H1 (cell line): Measurements from ENCODE around the gene GINS3. TPM values are rescaled to one million over a fixed set of nuclear protein-coding genes. Genes with fewer than 3 reads are reported as not detected.

Source experiments
- CTCF ChIA-PET: fragments of 300-600 bp; sonication (Branson Sonifier 250); formaldehyde crosslinking; loops from one replicate; lab custom pipeline; 2021; ENCODE audit not compliant: partially characterized antibody; lab: Charles Lee
- POLR2A ChIA-PET: fragments of 300-600 bp; sonication (Branson Sonifier 250); formaldehyde crosslinking; loops from one replicate; lab custom pipeline; 2021; ENCODE audit warnings: inconsistent platforms; ENCODE audit not compliant: partially characterized antibody; lab: Charles Lee
- DNase-seq, 2 experiments: peaks; one replicate each; pipeline versions ENCODE4 v3.0.0 to v3.0.0-alpha.2; 2010 to 2022; ENCODE audit warnings: low spot score in 2 of 2, low read depth in 1 of 2, mixed read lengths in 1 of 2
- FAIRE-seq: peaks from 2 replicates; lab custom pipeline; 2011; peaks lifted over from hg19 to GRCh38; lab: Jason Lieb, UNC
- H2AFZ ChIP-seq: 2 replicates; pipeline ENCODE4 v1.8.1; 2012; ENCODE audit warnings: low read length, inconsistent platforms
- H2AK5ac ChIP-seq: 2 replicates; pipeline ENCODE4 v1.6.1; 2013; ENCODE audit warnings: low read depth, low read length
- H2BK120ac ChIP-seq: replicated peaks from 2 replicates; pipeline ENCODE3; 2013; ENCODE audit warnings: low read depth, low read length, inconsistent platforms
- H2BK12ac ChIP-seq: 2 replicates; pipeline ENCODE4 v1.6.1; 2013; ENCODE audit warnings: low read depth, low read length
- H2BK15ac ChIP-seq: 2 replicates; pipeline ENCODE4 v1.6.1; 2013; ENCODE audit warnings: low read length
- H2BK20ac ChIP-seq: 2 replicates; pipeline ENCODE4 v1.6.1; 2013; ENCODE audit warnings: low read length
- H2BK5ac ChIP-seq: 2 replicates; pipeline ENCODE4 v1.6.1; 2013; ENCODE audit warnings: low read depth, low read length
- H3K14ac ChIP-seq: 2 replicates; pipeline ENCODE4 v1.6.1; 2013; ENCODE audit warnings: inconsistent platforms; ENCODE audit not compliant: insufficient read length
- H3K18ac ChIP-seq: 2 replicates; pipeline ENCODE4 v1.6.1; 2013; ENCODE audit warnings: low read length; ENCODE audit errors: extremely low read depth
- H3K23ac ChIP-seq: 2 replicates; pipeline ENCODE4 v1.6.1; 2013; ENCODE audit warnings: inconsistent platforms; ENCODE audit not compliant: insufficient read length
- H3K23me2 ChIP-seq: 2 replicates; pipeline ENCODE4 v1.6.1; 2013; ENCODE audit warnings: low read depth, low read length
- H3K27ac ChIP-seq: 2 replicates; pipeline ENCODE4 v1.6.1; 2011; ENCODE audit warnings: low read depth, low read length, inconsistent platforms
- H3K27me3 ChIP-seq, 4 experiments: replicated peaks in 1 of 4; 1 replicate in 1 of 4; 2 replicates in 3 of 4; pipeline versions ENCODE4 v1.6.1 to v1.8.1; 2011 to 2013; ENCODE audit warnings: low read length in 3 of 4, mild to moderate bottlenecking in 3 of 4, inconsistent platforms in 2 of 4, mixed read lengths in 2 of 4, moderate library complexity in 1 of 4; ENCODE audit not compliant: control insufficient read depth in 3 of 4, insufficient read depth in 3 of 4; ENCODE audit errors: extremely low read depth in 1 of 4
- H3K36me3 ChIP-seq, 4 experiments: 2 replicates each; pipeline versions ENCODE4 v1.6.1 to v1.8.1; 2011 to 2013; ENCODE audit warnings: mild to moderate bottlenecking in 4 of 4, low read length in 3 of 4, moderate library complexity in 2 of 4, control low read depth in 1 of 4, inconsistent platforms in 1 of 4; ENCODE audit not compliant: insufficient read depth in 4 of 4, control insufficient read depth in 2 of 4
- H3K4ac ChIP-seq: replicated peaks from 2 replicates; pipeline ENCODE3; 2013; ENCODE audit warnings: low read length, low read depth, mixed read lengths, inconsistent platforms; ENCODE audit not compliant: insufficient read length
- H3K4me1 ChIP-seq, 4 experiments: replicated peaks in 1 of 4; 1 replicate in 1 of 4; 2 replicates in 3 of 4; pipeline versions ENCODE4 v1.6.1 to v1.8.1; 2011 to 2013; ENCODE audit warnings: low read length in 3 of 4, inconsistent platforms in 2 of 4, mixed read lengths in 1 of 4; ENCODE audit not compliant: insufficient read depth in 4 of 4, control insufficient read depth in 3 of 4
- H3K4me2 ChIP-seq, 2 experiments: 2 replicates each; pipeline versions ENCODE4 v1.6.1 to v1.8.1; 2011 to 2013; ENCODE audit warnings: low read depth in 2 of 2, low read length in 2 of 2, control low read depth in 1 of 2, inconsistent platforms in 1 of 2, mild to moderate bottlenecking in 1 of 2; ENCODE audit not compliant: insufficient read depth in 1 of 2
- H3K4me3 ChIP-seq, 4 experiments: fragments of 200-600, 300-600 bp in 1 of 4; sonication (generic), shearing (Covaris generic), sonication (Bioruptor Twin) in 1 of 4; 2 replicates each; pipeline versions ENCODE4 v1.5.1 to v1.8.1; 2011 to 2016; ENCODE audit warnings: low read length in 4 of 4, low read depth in 3 of 4, control low read depth in 2 of 4, inconsistent platforms in 2 of 4, mild to moderate bottlenecking in 2 of 4, mixed read lengths in 1 of 4, moderate library complexity in 1 of 4; ENCODE audit not compliant: insufficient read depth in 2 of 4; ENCODE audit errors: extremely low read depth in 1 of 4
- H3K56ac ChIP-seq: replicated peaks from 2 replicates; pipeline ENCODE3; 2013; ENCODE audit warnings: low read depth, mild to moderate bottlenecking, mixed read lengths, low read length, inconsistent platforms; ENCODE audit not compliant: insufficient read length
- H3K79me1 ChIP-seq: 2 replicates; pipeline ENCODE4 v1.6.1; 2013; ENCODE audit warnings: low read depth, low read length, control low read depth
- H3K79me2 ChIP-seq, 2 experiments: 2 replicates each; pipeline versions ENCODE4 v1.6.1 to v1.8.1; 2012 to 2013; ENCODE audit warnings: low read length in 2 of 2, mild to moderate bottlenecking in 2 of 2, inconsistent platforms in 1 of 2; ENCODE audit not compliant: insufficient read depth in 2 of 2, control insufficient read depth in 1 of 2
- H3K9ac ChIP-seq, 4 experiments: replicated peaks in 1 of 4; 1 replicate in 1 of 4; 2 replicates in 3 of 4; pipeline versions ENCODE4 v1.6.1 to v1.8.1; 2011 to 2013; ENCODE audit warnings: low read depth in 3 of 4, low read length in 3 of 4, control low read depth in 2 of 4, mild to moderate bottlenecking in 2 of 4, moderate library complexity in 2 of 4, inconsistent platforms in 1 of 4; ENCODE audit errors: extremely low read depth in 1 of 4
- H3K9me3 ChIP-seq, 2 experiments: 2 replicates each; pipeline versions ENCODE4 v1.6.1 to v1.8.1; 2012 to 2013; ENCODE audit warnings: mild to moderate bottlenecking in 2 of 2, moderate library complexity in 2 of 2, control low read depth in 1 of 2, inconsistent platforms in 1 of 2, low read depth in 1 of 2, low read length in 1 of 2, mixed read lengths in 1 of 2; ENCODE audit not compliant: insufficient read depth in 2 of 2
- H4K20me1 ChIP-seq, 2 experiments: replicated peaks in 1 of 2; 2 replicates each; pipeline versions ENCODE3 to v1.8.1; 2011 to 2013; ENCODE audit warnings: inconsistent platforms in 2 of 2, low read length in 2 of 2, mild to moderate bottlenecking in 1 of 2; ENCODE audit not compliant: insufficient read depth in 2 of 2, control insufficient read depth in 1 of 2
- H4K5ac ChIP-seq: 2 replicates; pipeline ENCODE4 v1.6.1; 2013; ENCODE audit warnings: low read length, low read depth, mixed read lengths, inconsistent platforms; ENCODE audit not compliant: insufficient read length
- H4K8ac ChIP-seq: 2 replicates; pipeline ENCODE4 v1.8.0; 2013; ENCODE audit warnings: mild to moderate bottlenecking, moderate library complexity, low read length, inconsistent platforms; ENCODE audit not compliant: insufficient read depth; ENCODE audit errors: extremely low read depth
- H4K91ac ChIP-seq: replicated peaks from 2 replicates; pipeline ENCODE3; 2013; ENCODE audit warnings: low read length, mixed read lengths, inconsistent platforms; ENCODE audit not compliant: insufficient read length
- BACH1 ChIP-seq: IDR thresholded peaks from 2 replicates; pipeline ENCODE4 v1.6.1; 2012; ENCODE audit warnings: low read length, improper control_type of control experiment
- HDAC2 ChIP-seq, 2 experiments: fragments of 300-600 bp in 1 of 2; sonication (generic) in 1 of 2; IDR thresholded peaks; 2 replicates each; pipeline ENCODE4 v1.6.1; 2011 to 2012; ENCODE audit warnings: low read depth in 2 of 2, low read length in 2 of 2, mild to moderate bottlenecking in 2 of 2, moderate library complexity in 2 of 2, borderline replicate concordance in 1 of 2, inconsistent platforms in 1 of 2
- NANOG ChIP-seq: IDR thresholded peaks from 2 replicates; pipeline ENCODE4 v1.6.1; 2011; ENCODE audit warnings: low read length, low read depth, mild to moderate bottlenecking, inconsistent platforms; ENCODE audit not compliant: insufficient read depth, poor library complexity, severe bottlenecking
- TCF12 ChIP-seq: IDR thresholded peaks from 2 replicates; pipeline ENCODE4 v1.6.1; 2011; ENCODE audit warnings: low read depth, mild to moderate bottlenecking, low read length
- ZNF274 ChIP-seq: IDR thresholded peaks from 2 replicates; pipeline ENCODE4 v1.7.0; 2012; ENCODE audit warnings: low read length, borderline replicate concordance; ENCODE audit errors: extremely low read depth
- WGBS, 2 experiments: shearing (Covaris generic) in 1 of 2; methylation state at CpG; one replicate each; pipeline versions ENCODE4 v1.1.6 to v1.1.7; 2013 to 2015; ENCODE audit warnings: low lambda C conversion rate in 2 of 2, mixed read lengths in 2 of 2, inconsistent platforms in 1 of 2, low coverage in 1 of 2, missing lambda C conversion rate in 1 of 2; ENCODE audit not compliant: insufficient replicate concordance in 2 of 2, insufficient coverage in 1 of 2, insufficient read length in 1 of 2; ENCODE audit errors: extremely low coverage in 1 of 2, missing lambda C conversion rate in 1 of 2; 5-methylcytosine and 5-hydroxymethylcytosine counted together
- polyA plus RNA-seq, 7 experiments: library from polyadenylated mRNA; depleted of rRNA in 3 of 7; stranded (reverse) in 5 of 7; unstranded in 2 of 7; fragments of >200 nt in 5 of 7; fragments of 200-250 nt in 2 of 7; gene quantifications; 1 replicate in 5 of 7; 2 replicates in 1 of 7; 4 replicates in 1 of 7; pipeline versions ENCODE4 v1.2.1 to v1.2.3, GENCODE V29; 2011 to 2013; ENCODE audit warnings: missing spikeins in 2 of 7, mixed read lengths in 2 of 7
- total RNA-seq: library from RNA; stranded (reverse); fragmentation: NEBNext Ultra II Directional; extraction: Animal tissue kit (Norgen Biotek cat#: 25700); gene quantifications from 2 replicates; pipeline ENCODE4 v1.2.1, GENCODE V29; 2021

GINS3 gene
- total and polyA plus RNA-seq, 2 of the 8 experiments (the other 6 are each of a cell fraction or from before 2014, with no cell fraction given): 12.9 to 15.4 TPM

- Histone ChIP-seq H3K4me3 (no peak overlapping the region), H3K14ac (no peak overlapping the region), H3K18ac (no peak overlapping the region), H2AK5ac (no peak overlapping the region), H3K9me3 (no peaks in the 10 kb centered on the region), H2AFZ (no peak overlapping the region), H4K20me1 (no peaks in the 10 kb centered on the region), H3K27me3 (no peaks in the 10 kb centered on the region), H2BK12ac (no peak overlapping the region), H2BK15ac (no peak overlapping the region), H2BK120ac (no peak overlapping the region), H3K4me1 (peaks cover 3 to 11% (median 5%) of the 10 kb centered on the region in 4 experiments), H3K79me2 (no peaks in the 10 kb centered on the region), H4K5ac (no peak overlapping the region), H3K9ac (no peak overlapping the region), H3K4ac (no peak overlapping the region), H3K79me1 (no peaks in the 10 kb centered on the region), H4K91ac (no peak overlapping the region), H2BK20ac (no peak overlapping the region), H3K4me2 (no peak overlapping the region), H3K27ac (no peak overlapping the region), H3K23me2 (no peaks in the 10 kb centered on the region), H2BK5ac (no peak overlapping the region), H3K23ac (no peak overlapping the region), H4K8ac (no peak overlapping the region), H3K36me3 (no peaks in the 10 kb centered on the region), H3K56ac (no peak overlapping the region)
- CTCF ChIA-PET: interaction anchor here (1.3 kb wide), 2 partner anchors 14 to 21 kb away, joined by 3 read pairs; no protein-coding TSS in a partner anchor
- TF ChIP-seq HDAC2 (IDR thresholded peaks at IDR 0.05; ENCODE audit: borderline replicate concordance in 1 of 2, low read depth in 2 of 2, low read length in 2 of 2) (no peak), BACH1 (no peak), TCF12 (no peak), ZNF274 (no peak), NANOG (no peak)
- WGBS, 2 experiments: 94% methylated on average over 4 of the region's 4 CpGs; no CpG with 5 or more reads in 1 of the 2 experiments
- no peak for FAIRE-seq
- no peak for DNase-seq
- POLR2A ChIA-PET: interaction anchor here (1.0 kb wide), 1 partner anchor 14 kb away, joined by 3 read pairs; no protein-coding TSS in a partner anchor
These were observed 22.7 kb downstream of the GINS3 start for GRCh38 chr16:58415003-58415402.
